ENCODE measurements around the gene PITPNM2.
"Not testable (repeated sequence)": the region's sequence is repeated elsewhere in the genome, so short reads cannot be mapped to it uniquely, and the experiment has no call there.

PITPNM2 gene

DNA sequence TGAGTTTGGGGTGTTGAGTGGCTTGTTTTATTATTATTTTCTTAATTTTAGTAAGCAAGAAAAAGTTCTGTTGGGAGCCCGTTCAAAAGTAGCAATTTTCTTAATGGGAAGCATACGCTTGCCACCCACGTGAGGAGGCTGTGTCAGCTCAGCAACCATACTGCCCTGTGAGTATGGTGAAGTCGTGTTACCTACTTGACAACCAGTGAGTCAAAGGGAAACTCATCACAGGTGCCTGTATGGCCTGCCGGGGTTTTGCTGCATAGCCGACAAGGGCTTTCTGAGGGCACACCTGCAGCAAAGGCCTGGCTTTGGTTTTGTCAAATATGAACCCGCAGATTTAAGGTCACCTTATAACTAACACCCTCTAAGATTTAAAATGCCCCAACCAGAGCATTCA is 31.1 kb downstream of the PITPNM2 start:
- no peak for DNase-seq

- no peak for DNase-seq
These were observed 32.4 kb downstream of the PITPNM2 start for GRCh38 chr12:123118497-123118896.

GRCh38 chr12:123115409-123116121 is 35.3 kb downstream of the PITPNM2 start:
- peak; percentile 92 for DNase-seq

GRCh38 chr12:123114304-123115083 is 36.4 kb downstream of the PITPNM2 start:
- no peak for DNase-seq

DNA sequence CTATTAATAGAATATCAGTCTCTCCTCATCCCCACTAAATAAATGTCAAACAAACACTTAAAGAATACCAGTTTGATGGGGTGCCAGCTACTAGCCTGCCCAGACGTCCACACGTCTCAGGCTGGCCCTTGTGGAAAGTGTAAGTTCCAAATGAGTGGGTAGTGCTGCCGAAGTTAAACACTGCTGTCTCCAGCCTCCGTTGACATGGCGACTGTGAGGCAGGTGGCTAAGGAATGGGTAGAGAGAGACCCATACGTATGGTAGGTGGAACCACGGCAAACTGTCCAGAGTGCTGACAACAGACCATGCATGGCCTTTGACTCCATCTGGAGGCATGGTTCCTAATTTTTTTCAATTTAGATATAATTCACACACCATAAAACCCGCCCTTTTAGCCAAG is 37.9 kb downstream of the PITPNM2 start:
- no peak for DNase-seq

DNA sequence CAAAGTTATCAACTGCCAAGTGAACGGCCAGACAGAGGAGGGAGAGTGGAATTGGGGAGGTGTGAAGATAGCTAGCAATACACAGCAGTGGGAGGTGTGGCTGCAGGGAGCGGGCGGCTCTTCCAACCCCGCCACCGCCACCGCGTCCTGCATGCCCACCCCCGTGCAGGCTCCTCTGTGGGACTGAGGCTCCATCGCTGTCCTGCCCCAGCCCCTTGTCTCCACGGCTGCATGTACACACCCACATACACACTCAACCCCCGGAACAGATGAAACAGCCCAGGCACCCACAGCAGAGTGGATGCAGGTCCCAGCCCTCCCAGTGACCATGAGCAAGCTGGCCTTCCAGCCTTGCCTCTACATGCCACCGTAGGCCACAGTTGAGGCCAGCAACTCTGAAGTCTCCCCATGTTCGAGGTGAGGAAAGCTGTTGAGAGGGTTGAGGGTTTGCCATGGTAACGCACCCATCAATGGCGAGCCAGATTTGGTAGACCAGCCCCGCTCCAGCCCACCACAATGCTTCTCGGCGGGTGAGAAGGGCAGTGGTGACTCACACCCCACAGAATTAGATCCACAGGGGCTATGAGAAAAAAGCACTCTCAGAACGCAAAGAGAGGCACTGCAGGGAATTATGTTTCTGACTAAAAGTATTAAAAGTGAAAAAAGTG is 39.3 kb downstream of the PITPNM2 start:
- DNase-seq: peak; percentile 65

GRCh38 chr12:123109319-123109772 is 41.5 kb downstream of the PITPNM2 start:
- no peak for DNase-seq

DNA sequence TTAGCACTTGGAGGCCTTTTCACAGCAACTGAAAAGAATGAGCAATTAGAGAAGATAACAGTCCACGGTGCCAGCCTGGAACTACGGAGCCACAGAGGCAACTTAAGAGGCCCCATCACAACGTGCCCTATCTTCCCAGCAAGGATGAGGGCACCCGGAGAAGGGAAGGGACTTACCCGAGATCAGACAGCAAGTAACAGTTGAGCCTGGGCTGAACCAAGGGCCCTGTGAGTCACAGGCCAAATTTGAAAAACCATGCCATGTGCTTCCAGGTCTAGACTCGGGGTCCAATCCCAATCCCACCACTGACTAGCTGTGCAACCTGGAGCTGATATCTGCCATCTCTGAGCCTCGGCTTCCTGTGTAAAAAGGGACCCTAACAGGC is 42.2 kb downstream of the PITPNM2 start:
- no peak for DNase-seq

- no peak for DNase-seq
These were observed 42.8 kb downstream of the PITPNM2 start for GRCh38 chr12:123107926-123108681.

DNA sequence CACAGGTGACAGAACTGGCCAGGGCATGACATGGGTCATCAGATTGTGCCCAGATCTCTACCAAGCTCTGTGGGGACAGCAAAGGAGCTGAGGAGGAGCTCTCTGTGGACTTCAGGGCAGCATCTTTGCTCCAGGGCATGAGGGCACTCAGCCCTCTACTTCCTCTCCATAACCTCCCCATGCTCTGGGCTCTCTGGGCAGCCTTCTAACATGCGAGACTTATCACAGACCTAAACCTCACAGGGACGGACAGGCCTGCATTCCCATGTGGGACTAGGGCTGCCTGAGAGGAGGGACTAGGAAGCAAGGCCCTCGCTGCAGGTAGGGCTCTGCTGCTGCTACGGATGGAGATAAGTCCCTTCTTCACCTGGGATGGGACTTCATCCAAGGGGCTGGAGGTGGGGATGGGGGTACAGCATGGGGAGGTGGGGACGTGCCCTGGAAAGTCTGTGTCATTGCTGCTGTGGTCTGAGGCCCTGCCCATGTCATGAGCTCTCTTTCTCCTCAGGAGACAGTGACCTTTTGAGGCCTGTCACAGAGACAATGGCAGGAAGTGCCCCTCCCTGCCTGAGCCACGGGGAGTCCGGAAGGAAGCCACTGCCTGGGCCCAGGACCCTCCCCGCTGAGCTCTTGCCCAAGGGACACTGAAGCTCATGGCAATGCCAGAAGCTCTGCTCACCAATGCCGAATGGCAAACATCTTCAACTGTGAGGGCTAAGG is 44.1 kb downstream of the PITPNM2 start:
- DNase-seq: peak; percentile 48

DNA sequence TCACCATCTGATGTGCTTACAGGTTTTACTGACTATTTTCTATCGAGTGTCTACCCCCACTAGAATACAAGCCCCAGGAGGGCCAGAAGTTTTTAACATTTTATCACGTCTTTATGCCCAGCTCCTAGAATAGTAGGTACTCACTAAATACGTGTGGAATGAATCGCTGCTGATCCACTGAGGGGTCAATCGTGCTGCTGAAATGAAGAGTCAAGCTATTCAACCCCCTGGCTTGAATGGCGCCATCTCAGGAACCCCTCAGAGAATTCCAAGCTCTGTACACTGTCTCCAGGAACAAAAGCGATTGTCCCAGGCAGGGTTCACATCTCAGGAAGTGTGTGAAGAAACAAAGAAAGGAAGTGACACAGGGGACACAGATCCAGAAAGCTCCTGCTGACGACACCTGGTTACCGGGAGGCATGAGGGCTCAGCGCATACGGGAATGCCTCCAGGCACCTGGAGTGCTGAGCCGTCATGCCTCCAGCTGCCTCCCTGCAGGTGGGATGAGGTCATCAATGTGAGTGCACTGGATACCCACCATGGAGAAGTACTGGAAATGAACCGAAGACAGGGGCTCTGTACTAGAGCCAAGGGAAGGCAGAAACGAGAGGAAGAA is 45.6 kb downstream of the PITPNM2 start:
- no peak for DNase-seq

- no peak for DNase-seq
These were observed 46.1 kb downstream of the PITPNM2 start for GRCh38 chr12:123104809-123105208.

DNA sequence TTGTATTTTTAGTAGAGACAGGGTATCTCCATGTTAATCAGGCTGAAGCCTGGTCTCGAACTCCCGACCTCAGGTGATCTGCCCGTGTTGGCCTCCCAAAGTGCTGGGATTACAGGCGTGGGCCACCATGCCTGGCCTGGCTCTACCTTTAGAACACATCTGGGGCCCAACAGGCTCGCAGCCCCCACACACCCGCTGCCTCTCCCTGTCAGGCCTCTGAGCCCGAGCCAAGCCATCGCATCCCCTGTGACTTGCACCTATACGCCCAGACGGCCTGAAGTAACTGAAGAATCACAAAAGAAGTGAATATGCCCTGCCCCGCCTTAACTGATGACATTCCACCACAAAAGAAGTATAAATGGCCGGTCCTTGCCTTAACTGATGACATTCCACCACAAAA is 46.8 kb downstream of the PITPNM2 start:
- DNase-seq: not testable (repeated sequence)

DNA sequence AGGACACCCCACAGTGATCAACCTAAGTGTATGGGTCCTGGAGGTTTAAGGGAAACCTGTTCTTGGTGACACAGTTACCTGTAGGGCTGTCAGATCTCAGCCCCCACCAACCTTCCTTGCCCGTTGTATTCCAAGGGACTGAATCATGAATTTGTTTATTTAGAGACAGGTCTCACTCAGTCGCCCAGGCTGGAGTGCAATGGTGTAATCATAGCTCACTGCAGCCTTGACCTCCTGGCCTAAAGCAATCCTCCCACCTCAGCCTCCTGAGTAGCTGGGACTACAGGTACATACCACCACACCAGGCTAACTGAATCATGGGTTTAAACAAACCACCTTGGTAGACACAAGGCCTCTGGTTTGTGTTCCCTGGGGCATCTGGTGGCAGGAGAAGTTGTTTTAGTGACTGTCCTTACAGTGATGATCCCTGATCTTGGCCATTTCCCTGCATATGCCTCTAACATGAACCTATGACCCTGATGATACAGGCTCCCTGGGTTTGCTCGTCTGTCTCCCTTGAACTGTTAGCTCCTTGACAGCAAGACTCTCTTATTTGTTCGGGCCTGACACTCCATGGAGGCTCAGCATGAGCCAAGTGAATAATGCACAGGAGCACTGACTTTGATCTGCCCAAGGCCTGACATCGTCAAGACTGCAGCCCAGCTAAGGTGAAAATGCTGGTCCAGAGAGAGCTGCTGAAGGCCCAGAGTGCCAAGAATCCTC is 47.9 kb downstream of the PITPNM2 start:
- DNase-seq: no peak

DNA sequence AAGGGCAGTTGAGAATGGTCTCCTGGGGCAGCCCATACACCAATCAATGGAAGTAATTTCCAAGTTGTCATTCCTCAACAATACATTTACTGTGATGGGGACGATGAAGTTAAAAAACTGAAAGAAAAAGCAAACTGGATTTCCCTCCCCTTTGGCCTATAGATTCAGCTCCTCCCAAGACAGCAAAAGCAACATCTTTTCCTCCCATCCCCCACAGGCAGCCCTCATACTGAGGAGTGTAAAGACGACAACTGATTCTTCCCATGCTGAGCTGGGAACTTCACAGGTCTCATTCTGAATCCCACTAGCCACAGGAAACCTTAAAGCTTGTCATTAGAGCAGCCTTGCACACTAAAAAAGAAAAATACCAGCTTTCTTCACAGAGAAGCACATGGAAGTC is 48.5 kb downstream of the PITPNM2 start:
- DNase-seq: no peak

GRCh38 chr12:123101526-123101925 is 49.4 kb downstream of the PITPNM2 start:
- no peak for DNase-seq
